AG04449 (cell line): ENCODE measurements around the gene HTRA1.

Experiments
- CTCF ChIA-PET: fragments of 350-600 bp; formaldehyde crosslinking; extraction: SDS; loops from one replicate; lab custom pipeline; 2021; ENCODE audit warnings: antibody characterized with exemption; lab: Yijun Ruan, JAX
- POLR2A ChIA-PET: fragments of 400-600, 350-600 bp; formaldehyde crosslinking; extraction: SDS; loops from one replicate; lab custom pipeline; 2020; ENCODE audit warnings: antibody characterized with exemption, inconsistent platforms; lab: Yijun Ruan, JAX
- DNase-seq: peaks from one replicate; pipeline ENCODE4 v3.0.0-alpha.2; 2010; ENCODE audit warnings: low read depth, low spot score
- H3K4me3 ChIP-seq: 2 replicates; pipeline ENCODE4 v1.5.1; 2011; ENCODE audit warnings: low read depth, mild to moderate bottlenecking, control low read depth, low read length
- CTCF ChIP-seq: IDR thresholded peaks from one replicate; pipeline ENCODE4 v1.5.1; 2011; ENCODE audit warnings: mild to moderate bottlenecking, moderate library complexity, low read length, control low read depth, inconsistent platforms; ENCODE audit not compliant: insufficient read depth; ENCODE audit errors: missing control alignments

The HTRA1 gene

GRCh38 chr10:122494173-122494820 lies 32.9 kb downstream of the HTRA1 start:
- no peak for DNase-seq
- TF ChIP-seq CTCF: no peak
- POLR2A ChIA-PET: interaction anchor here (0.8 to 3.6 kb wide), 4 partner anchors 10 to 45 kb away, joined by 3 to 22 read pairs (median 6); no protein-coding TSS in a partner anchor
- no peak overlapping the region for H3K4me3 ChIP-seq
- CTCF ChIA-PET: interaction anchor here (0.8 to 3.9 kb wide), 3 partner anchors 11 to 71 kb away, joined by 5 to 17 read pairs (median 10); no protein-coding TSS in a partner anchor

DNA sequence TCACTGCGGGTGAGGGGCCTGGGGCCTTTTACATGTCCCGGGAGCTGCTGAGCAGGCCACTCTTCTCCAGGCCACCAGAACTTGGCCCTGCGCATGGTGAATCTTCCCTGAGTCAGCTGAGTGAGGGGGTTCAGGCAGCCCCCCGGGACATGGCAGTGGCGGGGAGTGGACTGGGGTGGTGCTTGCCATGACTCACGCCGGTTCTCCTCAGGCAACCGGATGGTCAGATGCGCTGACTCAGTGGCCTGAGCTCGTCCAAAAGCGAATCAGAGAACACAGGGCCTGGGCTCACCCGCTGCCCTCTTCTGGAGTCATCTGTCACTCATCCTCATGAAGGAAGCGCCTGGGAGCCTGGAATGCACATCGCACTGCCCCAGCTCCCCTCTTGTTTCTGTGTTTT lies 33.5 kb downstream of the HTRA1 start:
- ChIA-PET CTCF (interaction anchor here (0.8 to 3.9 kb wide), 4 partner anchors 11 to 71 kb away, joined by 3 to 17 read pairs (median 8); no protein-coding TSS in a partner anchor), POLR2A (interaction anchor here (0.8 to 3.6 kb wide), 4 partner anchors 9 to 45 kb away, joined by 3 to 22 read pairs (median 6); no protein-coding TSS in a partner anchor)

DNA sequence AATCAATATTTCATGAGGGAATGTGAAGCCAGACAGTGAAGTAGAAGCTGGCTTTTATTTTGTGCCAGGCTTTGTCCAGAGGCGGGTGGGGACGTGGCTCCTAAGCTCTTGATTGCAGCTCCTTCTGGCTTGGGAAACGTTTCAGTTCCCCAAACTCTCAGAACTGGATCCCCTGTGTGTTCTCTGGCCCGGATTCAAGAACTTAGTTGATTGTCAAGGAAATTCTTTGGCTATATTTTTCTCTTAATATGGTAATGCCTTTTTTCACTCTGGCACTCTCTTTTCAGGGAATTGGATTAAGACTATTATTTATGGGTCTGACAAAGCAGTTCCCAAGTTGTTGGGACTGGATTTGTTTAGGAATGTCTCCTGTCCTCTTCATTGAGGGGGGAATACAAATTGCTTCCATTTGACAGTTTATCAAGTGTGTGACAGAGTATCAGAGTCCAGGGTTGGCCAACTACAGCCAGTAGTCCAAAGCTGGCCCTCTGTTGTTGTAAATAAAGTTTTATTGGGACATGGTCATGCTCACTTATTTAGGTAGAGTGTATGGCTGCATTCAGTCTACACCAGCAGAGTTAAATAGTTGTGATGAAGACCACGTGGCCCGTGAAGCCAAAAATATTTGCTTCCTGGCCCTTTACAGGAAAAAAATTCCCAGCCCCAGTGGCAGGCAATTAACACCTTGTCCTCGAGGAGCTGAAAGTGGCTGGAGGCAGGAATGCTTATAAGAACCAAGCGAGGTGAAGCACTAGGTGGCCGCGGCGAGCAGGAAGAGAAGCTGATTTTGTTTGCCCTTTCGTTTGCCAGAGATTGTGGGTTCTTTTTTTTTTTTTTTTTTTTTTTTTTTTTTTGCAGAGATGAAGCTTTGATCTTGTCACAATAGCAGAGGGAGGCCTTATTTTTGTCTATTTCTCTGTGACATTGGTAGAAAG lies 34.3 kb downstream of the HTRA1 start:
- no peak overlapping the region for H3K4me3 ChIP-seq
- CTCF ChIA-PET: interaction anchor here (0.8 to 3.9 kb wide), 7 partner anchors 10 to 228 kb away, joined by 3 to 17 read pairs (median 5); no protein-coding TSS in a partner anchor
- no peak for DNase-seq
- no peak for TF ChIP-seq CTCF
- POLR2A ChIA-PET: interaction anchor here (0.8 to 3.6 kb wide), 3 partner anchors 8 to 46 kb away, joined by 3 to 22 read pairs (median 10); no protein-coding TSS in a partner anchor

More for the DNA sequence above, 33.5 kb downstream of the HTRA1 start:
- H3K4me3 ChIP-seq: no peak overlapping the region
- no peak for TF ChIP-seq CTCF
- no peak for DNase-seq

- ChIA-PET POLR2A (no interaction called here), CTCF (interaction anchor here (1.0 to 3.9 kb wide), 5 partner anchors 8 to 355 kb away, joined by 3 to 17 read pairs (median 3); no protein-coding TSS in a partner anchor)
- DNase-seq: no peak
- no peak overlapping the region for H3K4me3 ChIP-seq
- TF ChIP-seq CTCF: no peak
These were observed 35.9 kb downstream of the HTRA1 start for GRCh38 chr10:122497241-122497640.

GRCh38 chr10:122498521-122498920 lies 37.2 kb downstream of the HTRA1 start:
- no peak for TF ChIP-seq CTCF
- H3K4me3 ChIP-seq: no peak overlapping the region
- CTCF ChIA-PET: interaction anchor here (1.2 to 1.8 kb wide), 2 partner anchors 9 to 30 kb away, joined by 5 read pairs; no protein-coding TSS in a partner anchor
- POLR2A ChIA-PET: no interaction called here
- DNase-seq: no peak
